Measurements from ENCODE around the gene TCTA.

Gene TCTA, protein sequence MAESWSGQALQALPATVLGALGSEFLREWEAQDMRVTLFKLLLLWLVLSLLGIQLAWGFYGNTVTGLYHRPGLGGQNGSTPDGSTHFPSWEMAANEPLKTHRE

DNA sequence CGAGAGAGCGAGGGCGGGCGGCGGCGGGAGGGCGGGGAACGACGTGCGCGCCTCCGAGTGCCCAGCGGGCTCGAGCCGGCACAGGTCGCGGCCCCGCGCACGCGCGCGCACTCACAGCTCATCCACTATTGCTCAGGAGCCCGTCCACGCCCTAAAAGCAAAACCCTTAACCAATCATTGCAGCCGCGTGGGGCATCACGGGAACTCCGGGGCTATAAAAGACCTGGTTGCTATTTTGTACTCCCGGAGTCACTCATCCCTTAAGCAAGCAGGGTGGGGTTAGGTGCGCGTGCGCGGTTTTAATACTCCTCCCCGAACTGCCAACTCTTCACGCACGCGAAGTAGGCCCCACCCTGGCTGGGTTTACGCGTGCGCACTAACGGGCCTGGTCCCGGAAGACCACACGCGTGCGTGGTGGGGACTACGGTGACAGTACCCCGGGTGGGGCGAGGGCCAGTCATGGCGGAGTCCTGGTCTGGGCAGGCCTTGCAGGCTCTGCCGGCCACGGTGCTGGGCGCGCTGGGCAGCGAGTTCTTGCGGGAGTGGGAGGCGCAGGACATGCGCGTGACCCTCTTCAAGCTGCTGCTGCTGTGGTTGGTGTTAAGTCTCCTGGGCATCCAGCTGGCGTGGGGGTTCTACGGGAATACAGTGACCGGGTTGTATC, at the start of gene TCTA, which contains the start of gene RHOA:
Gene TCTA, plus strand, starts transcription at position 456 of the 664 bp plus-strand sequence. Its CDS starts 4 bp downstream, at position 460.
Gene RHOA, minus strand, starts transcription at position 9 of the 664 bp plus-strand sequence. CDS start 36,387 bp downstream, outside the sequence.
- DNase-seq: peak; percentile 100
- Histone ChIP-seq H3K36me3 (replicated peaks) (peaks cover 11% of the 10 kb centered on the region), H3K27me3 (replicated peaks) (no peaks in the 10 kb centered on the region), H3K4me3 (ENCODE audit: low read depth, low read length) (peak within 1 kb of the TSS; percentile 89), H3K27ac (peak within 1 kb of the TSS; percentile 97)
- in situ Hi-C loops (cut with HindIII; ENCODE audit: low pct_ligation_motif_present, low sequenced_read_pairs): no loop called here
- TF ChIP-seq, protein P1, sequence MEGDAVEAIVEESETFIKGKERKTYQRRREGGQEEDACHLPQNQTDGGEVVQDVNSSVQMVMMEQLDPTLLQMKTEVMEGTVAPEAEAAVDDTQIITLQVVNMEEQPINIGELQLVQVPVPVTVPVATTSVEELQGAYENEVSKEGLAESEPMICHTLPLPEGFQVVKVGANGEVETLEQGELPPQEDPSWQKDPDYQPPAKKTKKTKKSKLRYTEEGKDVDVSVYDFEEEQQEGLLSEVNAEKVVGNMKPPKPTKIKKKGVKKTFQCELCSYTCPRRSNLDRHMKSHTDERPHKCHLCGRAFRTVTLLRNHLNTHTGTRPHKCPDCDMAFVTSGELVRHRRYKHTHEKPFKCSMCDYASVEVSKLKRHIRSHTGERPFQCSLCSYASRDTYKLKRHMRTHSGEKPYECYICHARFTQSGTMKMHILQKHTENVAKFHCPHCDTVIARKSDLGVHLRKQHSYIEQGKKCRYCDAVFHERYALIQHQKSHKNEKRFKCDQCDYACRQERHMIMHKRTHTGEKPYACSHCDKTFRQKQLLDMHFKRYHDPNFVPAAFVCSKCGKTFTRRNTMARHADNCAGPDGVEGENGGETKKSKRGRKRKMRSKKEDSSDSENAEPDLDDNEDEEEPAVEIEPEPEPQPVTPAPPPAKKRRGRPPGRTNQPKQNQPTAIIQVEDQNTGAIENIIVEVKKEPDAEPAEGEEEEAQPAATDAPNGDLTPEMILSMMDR (IDR thresholded peaks at IDR 0.05; ENCODE audit: low read depth, low read length, missing control alignments): no peak

DNA sequence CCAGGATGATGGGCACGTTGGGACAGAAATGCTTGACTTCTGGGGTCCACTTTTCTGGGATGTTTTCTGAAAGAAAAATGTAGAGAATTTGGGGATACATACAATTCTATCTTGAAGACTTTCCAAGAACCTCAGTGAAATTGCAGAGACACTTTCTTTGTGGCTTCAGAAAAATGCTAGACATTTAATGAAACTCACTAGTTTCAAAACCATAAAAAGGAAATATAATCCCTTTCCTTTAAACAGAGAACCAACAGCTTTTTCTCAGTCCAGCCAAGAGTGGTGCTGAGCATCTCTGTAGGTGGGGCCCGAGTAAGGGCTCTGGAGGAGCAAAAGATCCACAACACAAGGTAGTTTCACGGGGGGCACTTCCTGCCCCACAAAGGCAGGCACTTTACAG, 49.7 kb upstream of the TCTA start:
- no peaks in the 10 kb centered on the region for H3K27me3 ChIP-seq (replicated peaks)
- TF ChIP-seq, protein P1 (IDR thresholded peaks at IDR 0.05; ENCODE audit: low read depth, low read length, missing control alignments): no peak
- in situ Hi-C loops (cut with HindIII; ENCODE audit: low pct_ligation_motif_present, low sequenced_read_pairs): no loop called here
- H3K27ac ChIP-seq: no peak overlapping the region
- no peak overlapping the region for H3K4me3 ChIP-seq (ENCODE audit: low read depth, low read length)
- peaks cover 80% of the 10 kb centered on the region for H3K36me3 ChIP-seq (replicated peaks)
- DNase-seq: no peak

DNA sequence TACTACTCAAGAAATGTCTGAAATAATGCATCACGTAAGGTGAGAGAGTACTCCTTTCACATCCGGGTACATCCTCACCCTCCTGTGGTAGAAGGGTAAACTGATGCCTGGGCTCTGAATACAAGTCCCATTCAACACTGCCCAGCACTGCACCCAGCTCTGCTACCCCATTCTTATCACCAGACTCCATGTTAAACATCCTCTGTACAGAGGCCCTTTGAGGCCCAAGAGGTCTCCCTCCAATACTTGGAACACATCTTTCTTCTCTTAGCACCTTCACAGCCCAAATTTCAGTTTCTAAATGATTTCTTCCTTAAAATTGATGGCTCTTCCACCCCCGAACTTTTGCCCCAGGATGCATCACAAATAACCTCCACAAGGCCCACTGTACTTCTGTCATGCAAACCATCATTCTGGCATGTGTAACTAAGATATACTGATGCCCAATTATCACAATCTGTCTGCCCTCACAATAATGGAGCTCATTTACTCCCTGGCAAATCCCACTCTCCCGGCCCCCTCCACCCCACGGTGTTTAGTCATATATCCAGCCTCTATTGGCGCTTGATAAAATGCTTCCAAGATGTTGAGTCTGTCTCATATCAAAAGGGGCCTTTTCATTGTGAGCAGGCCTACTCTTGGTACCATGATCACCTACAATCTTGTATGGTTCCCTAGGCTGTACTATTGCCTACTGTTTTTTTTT, 41.5 kb upstream of the TCTA start:
- Histone ChIP-seq H3K27me3 (replicated peaks) (no peaks in the 10 kb centered on the region), H3K27ac (no peak overlapping the region), H3K4me3 (ENCODE audit: low read depth, low read length) (no peak overlapping the region), H3K36me3 (replicated peaks) (peaks cover 68% of the 10 kb centered on the region)
- no peak for DNase-seq
- in situ Hi-C loops (cut with HindIII; ENCODE audit: low pct_ligation_motif_present, low sequenced_read_pairs): no loop called here
- TF ChIP-seq, protein P1 (IDR thresholded peaks at IDR 0.05; ENCODE audit: low read depth, low read length, missing control alignments): no peak

DNA sequence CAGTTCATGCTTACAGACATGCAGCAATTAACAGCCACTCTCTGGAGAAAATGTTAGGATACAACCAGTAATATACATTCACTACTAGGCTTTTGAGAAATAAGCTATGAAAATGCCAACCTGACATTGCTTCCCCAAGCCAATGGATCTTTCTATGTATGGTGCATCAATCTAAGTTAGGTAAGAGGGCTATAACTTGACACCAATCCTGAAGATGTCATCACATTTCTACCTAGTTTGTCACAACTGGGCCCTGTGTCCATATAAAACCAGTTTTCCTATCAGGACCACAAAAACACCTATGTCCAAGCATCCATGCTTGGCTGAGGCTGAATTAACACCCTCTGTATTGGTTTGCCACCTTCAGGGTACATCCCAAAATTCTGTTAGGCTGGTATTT, 40.3 kb upstream of the TCTA start:
- no peak overlapping the region for H3K27ac ChIP-seq
- peaks cover 56% of the 10 kb centered on the region for H3K36me3 ChIP-seq (replicated peaks)

DNA sequence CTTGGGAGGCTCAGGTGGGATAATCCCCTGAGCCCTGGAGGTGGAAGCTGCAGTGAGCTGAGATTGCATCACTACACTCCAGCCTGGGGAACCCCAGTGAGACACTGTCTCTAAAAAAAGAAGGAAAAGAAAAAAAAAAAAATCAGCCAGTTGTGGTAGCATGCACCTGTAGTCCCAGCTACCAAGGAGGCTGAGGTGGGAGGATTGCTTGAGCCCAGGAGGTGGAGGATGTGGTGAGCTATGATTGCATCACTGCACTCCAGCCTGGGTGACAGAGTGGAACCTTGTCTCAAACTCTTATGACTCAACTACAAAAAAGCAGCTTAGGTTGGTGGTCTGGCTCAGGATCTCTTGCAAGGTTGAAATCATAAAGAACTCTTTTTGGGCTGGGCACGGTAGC, 34.7 kb upstream of the TCTA start:
- H3K27ac ChIP-seq: peak overlapping the region; percentile 88
- in situ Hi-C loops (cut with HindIII; ENCODE audit: low pct_ligation_motif_present, low sequenced_read_pairs): no loop called here
- TF ChIP-seq, protein P1 (IDR thresholded peaks at IDR 0.05; ENCODE audit: low read depth, low read length, missing control alignments): no peak
- no peak overlapping the region for H3K4me3 ChIP-seq (ENCODE audit: low read depth, low read length)
- H3K27me3 ChIP-seq (replicated peaks): no peaks in the 10 kb centered on the region
- peak; percentile 71 for DNase-seq
- peaks cover 21% of the 10 kb centered on the region for H3K36me3 ChIP-seq (replicated peaks)

More for the DNA sequence above, 40.3 kb upstream of the TCTA start:
- DNase-seq: no peak
- Histone ChIP-seq H3K27me3 (replicated peaks) (no peaks in the 10 kb centered on the region), H3K4me3 (ENCODE audit: low read depth, low read length) (no peak overlapping the region)
- TF ChIP-seq, protein P1 (IDR thresholded peaks at IDR 0.05; ENCODE audit: low read depth, low read length, missing control alignments): no peak
- in situ Hi-C loops (cut with HindIII; ENCODE audit: low pct_ligation_motif_present, low sequenced_read_pairs): no loop called here

Measured in brain microvascular endothelial cell (primary cell).